Measurements from ENCODE around the gene UBE2R2.

Gene UBE2R2

GRCh38 chr9:33942471-33943083 lies 125.6 kb downstream of the UBE2R2 start:
- no peaks in the 10 kb centered on the region for H3K4me1 ChIP-seq (ENCODE audit: insufficient read depth, low read length, poor library complexity, severe bottlenecking)
- TF ChIP-seq, protein P1, sequence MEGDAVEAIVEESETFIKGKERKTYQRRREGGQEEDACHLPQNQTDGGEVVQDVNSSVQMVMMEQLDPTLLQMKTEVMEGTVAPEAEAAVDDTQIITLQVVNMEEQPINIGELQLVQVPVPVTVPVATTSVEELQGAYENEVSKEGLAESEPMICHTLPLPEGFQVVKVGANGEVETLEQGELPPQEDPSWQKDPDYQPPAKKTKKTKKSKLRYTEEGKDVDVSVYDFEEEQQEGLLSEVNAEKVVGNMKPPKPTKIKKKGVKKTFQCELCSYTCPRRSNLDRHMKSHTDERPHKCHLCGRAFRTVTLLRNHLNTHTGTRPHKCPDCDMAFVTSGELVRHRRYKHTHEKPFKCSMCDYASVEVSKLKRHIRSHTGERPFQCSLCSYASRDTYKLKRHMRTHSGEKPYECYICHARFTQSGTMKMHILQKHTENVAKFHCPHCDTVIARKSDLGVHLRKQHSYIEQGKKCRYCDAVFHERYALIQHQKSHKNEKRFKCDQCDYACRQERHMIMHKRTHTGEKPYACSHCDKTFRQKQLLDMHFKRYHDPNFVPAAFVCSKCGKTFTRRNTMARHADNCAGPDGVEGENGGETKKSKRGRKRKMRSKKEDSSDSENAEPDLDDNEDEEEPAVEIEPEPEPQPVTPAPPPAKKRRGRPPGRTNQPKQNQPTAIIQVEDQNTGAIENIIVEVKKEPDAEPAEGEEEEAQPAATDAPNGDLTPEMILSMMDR (conservative IDR thresholded peaks at IDR 0.05; ENCODE audit: low read length): no peak
- TF ChIP-seq EZH2phosphoT487 (IDR thresholded peaks at IDR 0.05; ENCODE audit: borderline replicate concordance): no peak

DNA sequence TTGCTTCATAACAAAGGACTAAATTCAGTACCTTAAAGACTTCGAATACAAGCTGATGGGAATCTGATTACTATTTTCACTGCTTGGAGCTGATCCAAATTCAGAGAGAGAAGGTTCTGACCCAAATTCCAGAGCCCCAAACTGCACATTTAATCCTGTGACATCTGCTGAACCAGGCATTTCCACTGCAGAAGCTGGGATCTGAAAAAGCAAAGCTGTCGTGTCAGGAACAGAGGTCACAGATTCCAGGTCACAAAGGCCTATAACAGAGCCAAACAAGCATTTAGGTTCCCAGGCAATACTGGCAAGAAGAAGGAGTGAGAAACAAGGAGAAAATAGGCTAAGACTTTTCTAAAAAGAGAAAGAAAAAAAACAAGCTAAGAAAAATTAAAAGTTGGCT lies 126.4 kb downstream of the UBE2R2 start:
- H3K36me3 ChIP-seq (ENCODE audit: insufficient read depth, low read length): peaks cover 80% of the 10 kb centered on the region

More at GRCh38 chr9:33942471-33943083, 125.6 kb downstream of the UBE2R2 start:
- no peaks in the 10 kb centered on the region for H3K79me2 ChIP-seq (ENCODE audit: insufficient read depth, low read length)
- no peak overlapping the region for H3K4me3 ChIP-seq (ENCODE audit: low read length, poor library complexity, severe bottlenecking)
- no peaks in the 10 kb centered on the region for H3K27me3 ChIP-seq (ENCODE audit: insufficient read depth, low read length, poor library complexity, severe bottlenecking)
- no peak overlapping the region for H3K4me2 ChIP-seq (ENCODE audit: low read depth, low read length, poor library complexity, severe bottlenecking)
- H3K9ac ChIP-seq (ENCODE audit: low read depth, low read length, poor library complexity, severe bottlenecking): no peak overlapping the region
- H3K9me3 ChIP-seq (ENCODE audit: insufficient read depth, low read depth, low read length): no peaks in the 10 kb centered on the region
- H3F3A ChIP-seq (ENCODE audit: low read depth): no peaks in the 10 kb centered on the region
- no peaks in the 10 kb centered on the region for H3K9me2 ChIP-seq (replicated peaks; ENCODE audit: low read depth, low read length)
- H4K20me1 ChIP-seq (ENCODE audit: insufficient read depth, low read length, poor library complexity, severe bottlenecking): no peaks in the 10 kb centered on the region
- H2AFZ ChIP-seq (ENCODE audit: low read length): no peak overlapping the region
- H3K36me3 ChIP-seq (ENCODE audit: insufficient read depth, low read length): peaks cover 79% of the 10 kb centered on the region

DNA sequence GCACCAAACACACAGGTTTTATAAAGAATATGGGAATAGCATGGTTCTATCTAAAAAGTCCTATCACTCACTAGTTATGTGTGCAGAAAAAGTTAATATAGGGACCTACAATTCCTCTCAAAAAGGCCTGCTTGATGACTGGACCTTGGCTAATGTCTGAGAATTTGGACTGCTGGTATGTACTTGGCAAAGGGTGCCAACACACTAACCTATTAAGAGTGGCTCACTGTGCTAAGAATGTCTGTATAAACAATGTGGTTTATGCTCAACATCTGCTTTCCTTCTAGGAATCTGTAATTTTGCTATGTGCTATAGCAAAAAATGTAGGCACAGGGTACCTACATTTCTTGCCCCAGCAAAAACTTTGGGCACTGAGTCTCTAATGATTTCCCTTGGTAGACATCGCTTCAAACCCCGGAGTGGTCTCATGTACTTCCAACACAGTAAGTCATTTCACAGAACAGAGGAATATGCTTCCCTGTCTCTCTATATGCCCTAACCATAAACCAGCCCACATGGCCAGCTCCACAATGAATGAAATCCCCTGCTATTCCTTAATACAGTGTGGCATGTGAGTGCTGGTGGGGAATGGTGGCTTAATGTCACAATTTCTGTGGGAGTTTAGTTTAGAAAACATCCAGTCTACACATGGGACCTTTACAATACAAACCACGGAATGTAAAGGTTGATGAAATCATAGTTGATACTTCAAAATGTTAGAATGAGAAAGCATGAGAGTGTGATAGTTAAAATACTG lies 130.0 kb downstream of the UBE2R2 start:
- no peaks in the 10 kb centered on the region for H3K4me1 ChIP-seq (ENCODE audit: insufficient read depth, low read length, poor library complexity, severe bottlenecking)
- no peak overlapping the region for H3K4me3 ChIP-seq (ENCODE audit: low read length, poor library complexity, severe bottlenecking)
- H3K36me3 ChIP-seq (ENCODE audit: insufficient read depth, low read length): peaks cover 67% of the 10 kb centered on the region
- no peak for TF ChIP-seq EZH2phosphoT487 (IDR thresholded peaks at IDR 0.05; ENCODE audit: borderline replicate concordance)
- TF ChIP-seq, protein P1 (conservative IDR thresholded peaks at IDR 0.05; ENCODE audit: low read length): no peak
- no peak overlapping the region for H2AFZ ChIP-seq (ENCODE audit: low read length)
- H3K79me2 ChIP-seq (ENCODE audit: insufficient read depth, low read length): no peaks in the 10 kb centered on the region
- no peaks in the 10 kb centered on the region for H3K9me2 ChIP-seq (replicated peaks; ENCODE audit: low read depth, low read length)
- no peak overlapping the region for H3K9ac ChIP-seq (ENCODE audit: low read depth, low read length, poor library complexity, severe bottlenecking)
- no peaks in the 10 kb centered on the region for H3F3A ChIP-seq (ENCODE audit: low read depth)
- H4K20me1 ChIP-seq (ENCODE audit: insufficient read depth, low read length, poor library complexity, severe bottlenecking): no peaks in the 10 kb centered on the region
- H3K27me3 ChIP-seq (ENCODE audit: insufficient read depth, low read length, poor library complexity, severe bottlenecking): no peaks in the 10 kb centered on the region
- no peaks in the 10 kb centered on the region for H3K9me3 ChIP-seq (ENCODE audit: insufficient read depth, low read depth, low read length)
- no peak overlapping the region for H3K4me2 ChIP-seq (ENCODE audit: low read depth, low read length, poor library complexity, severe bottlenecking)

More for the DNA sequence above, 126.4 kb downstream of the UBE2R2 start:
- Histone ChIP-seq H3F3A (ENCODE audit: low read depth) (no peaks in the 10 kb centered on the region), H3K4me2 (ENCODE audit: low read depth, low read length, poor library complexity, severe bottlenecking) (no peak overlapping the region), H3K9ac (ENCODE audit: low read depth, low read length, poor library complexity, severe bottlenecking) (no peak overlapping the region), H3K9me3 (ENCODE audit: insufficient read depth, low read depth, low read length) (no peaks in the 10 kb centered on the region), H3K27me3 (ENCODE audit: insufficient read depth, low read length, poor library complexity, severe bottlenecking) (no peaks in the 10 kb centered on the region), H4K20me1 (ENCODE audit: insufficient read depth, low read length, poor library complexity, severe bottlenecking) (no peaks in the 10 kb centered on the region), H3K4me3 (ENCODE audit: low read length, poor library complexity, severe bottlenecking) (no peak overlapping the region), H2AFZ (ENCODE audit: low read length) (no peak overlapping the region), H3K79me2 (ENCODE audit: insufficient read depth, low read length) (no peaks in the 10 kb centered on the region), H3K4me1 (ENCODE audit: insufficient read depth, low read length, poor library complexity, severe bottlenecking) (no peaks in the 10 kb centered on the region), H3K9me2 (replicated peaks; ENCODE audit: low read depth, low read length) (no peaks in the 10 kb centered on the region)
- no peak for TF ChIP-seq EZH2phosphoT487 (IDR thresholded peaks at IDR 0.05; ENCODE audit: borderline replicate concordance)
- TF ChIP-seq, protein P1 (conservative IDR thresholded peaks at IDR 0.05; ENCODE audit: low read length): no peak

All from Loucy (cell line).